GM23338 (cell line): Measurements from ENCODE around the gene CYP1A2. TPM values are rescaled to one million over a fixed set of nuclear protein-coding genes. Genes with fewer than 3 reads are reported as not detected.

Experiments
- ATAC-seq: fragments of 200-7000 bp; cut with Tn5 transposase; 3 replicates; pipeline ENCODE4 v1.9.1; 2020
- DNase-seq: peaks from one replicate; pipeline ENCODE4 v3.0.0-alpha.2; 2015; ENCODE audit warnings: low spot score
- H2AFZ ChIP-seq: fragments of 200-600 bp; sonication (generic); 2 replicates; pipeline ENCODE4 v1.8.0; 2016; ENCODE audit warnings: antibody characterized with exemption, mild to moderate bottlenecking, moderate library complexity
- H3F3A ChIP-seq: fragments of 200-600 bp; sonication (generic); replicated peaks from 2 replicates; pipeline ENCODE4 v1.8.0; 2017; ENCODE audit warnings: antibody characterized with exemption, mixed run types, low read depth
- H3K27ac ChIP-seq: fragments of 200-600 bp; sonication (generic); 2 replicates; pipeline ENCODE4 v1.6.1; 2016; ENCODE audit warnings: low read depth
- H3K27me3 ChIP-seq: fragments of 200-600 bp; sonication (generic); 2 replicates; pipeline ENCODE4 v1.8.0; 2016; ENCODE audit warnings: mild to moderate bottlenecking, mixed run types, moderate library complexity; ENCODE audit not compliant: insufficient read depth
- H3K36me3 ChIP-seq: fragments of 200-600 bp; sonication (generic); 2 replicates; pipeline ENCODE4 v1.8.0; 2016; ENCODE audit warnings: mild to moderate bottlenecking; ENCODE audit not compliant: insufficient read depth
- H3K4me1 ChIP-seq: fragments of 200-600 bp; sonication (generic); 2 replicates; pipeline ENCODE4 v1.8.0; 2016; ENCODE audit warnings: mild to moderate bottlenecking, moderate library complexity; ENCODE audit not compliant: insufficient read depth
- H3K4me2 ChIP-seq: fragments of 200-600 bp; sonication (generic); 2 replicates; pipeline ENCODE4 v1.7.1; 2017; ENCODE audit warnings: mixed run types
- H3K4me3 ChIP-seq: fragments of 200-600 bp; sonication (generic); 2 replicates; pipeline ENCODE4 v1.6.1; 2016; ENCODE audit warnings: mixed run types
- H3K79me2 ChIP-seq: fragments of 200-600 bp; sonication (generic); replicated peaks from 2 replicates; pipeline ENCODE4 v1.8.0; 2017; ENCODE audit warnings: mild to moderate bottlenecking; ENCODE audit not compliant: insufficient read depth
- H3K9me2 ChIP-seq: fragments of 200-600 bp; sonication (generic); 2 replicates; pipeline ENCODE4 v1.8.0; 2017; ENCODE audit not compliant: insufficient read depth
- H4K20me1 ChIP-seq: fragments of 200-600 bp; sonication (generic); replicated peaks from 2 replicates; pipeline ENCODE4 v1.8.0; 2017; ENCODE audit warnings: mild to moderate bottlenecking; ENCODE audit not compliant: insufficient read depth
- H3K27ac Mint-ChIP-seq: 2 replicates; pipeline ENCODE4 v1.8.0; 2020; ENCODE audit warnings: inconsistent platforms, mild to moderate bottlenecking, moderate library complexity, mixed read lengths
- H3K27me3 Mint-ChIP-seq: 3 replicates; pipeline ENCODE4 v1.8.0; 2022; ENCODE audit warnings: low read depth, mild to moderate bottlenecking, moderate library complexity, mixed read lengths, inconsistent platforms; ENCODE audit not compliant: insufficient read depth, poor library complexity
- H3K36me3 Mint-ChIP-seq: 3 replicates; pipeline ENCODE4 v1.8.0; 2021; ENCODE audit warnings: low read depth, mild to moderate bottlenecking, inconsistent platforms, moderate library complexity, mixed read lengths
- H3K4me1 Mint-ChIP-seq: 3 replicates; pipeline ENCODE4 v1.8.0; 2020; ENCODE audit warnings: mild to moderate bottlenecking, inconsistent platforms, mixed read lengths
- H3K4me3 Mint-ChIP-seq: 3 replicates; pipeline ENCODE4 v1.8.0; 2021; ENCODE audit warnings: moderate library complexity, mild to moderate bottlenecking, inconsistent platforms, mixed read lengths
- H3K9me3 Mint-ChIP-seq: 3 replicates; pipeline ENCODE4 v1.8.0; 2020; ENCODE audit warnings: moderate library complexity, mild to moderate bottlenecking, inconsistent platforms, mixed read lengths
- CREB1 ChIP-seq: fragments of 250-450 bp; sonication (Bioruptor Pico); IDR thresholded peaks from 2 replicates; pipeline ENCODE4 v1.5.0; 2020; ENCODE audit warnings: low read depth, mild to moderate bottlenecking, moderate library complexity
- EZH2phosphoT487 ChIP-seq: fragments of 200-600 bp; sonication (generic); IDR thresholded peaks from one replicate; pipeline ENCODE4 v1.8.1; 2018; ENCODE audit warnings: antibody characterized with exemption; ENCODE audit not compliant: unreplicated experiment
- JUNB ChIP-seq: IDR thresholded peaks from one replicate; pipeline ENCODE4 v1.6.1; 2016; ENCODE audit warnings: antibody characterized with exemption; ENCODE audit not compliant: unreplicated experiment
- POLR2AphosphoS5 ChIP-seq: IDR thresholded peaks from 2 replicates; pipeline ENCODE4 v1.6.1; 2016; ENCODE audit warnings: antibody characterized with exemption, low read depth
- STAT1 ChIP-seq: IDR thresholded peaks from one replicate; pipeline ENCODE4 v1.6.1; 2016; ENCODE audit warnings: antibody characterized with exemption; ENCODE audit not compliant: unreplicated experiment
- ZNF114 ChIP-seq: fragments of 250-450 bp; sonication (Bioruptor Pico); IDR thresholded peaks from 2 replicates; pipeline ENCODE4 v1.5.0; 2020; ENCODE audit warnings: mild to moderate bottlenecking, moderate library complexity
- ZNF331 ChIP-seq: fragments of 250-450 bp; sonication (Bioruptor Pico); IDR thresholded peaks from 2 replicates; pipeline ENCODE4 v1.5.0; 2020; ENCODE audit warnings: low read depth, mild to moderate bottlenecking, moderate library complexity
- polyA plus RNA-seq: library from polyadenylated mRNA; unstranded; fragments of >200 nt; fragmentation: Nextera tagmentation; extraction: Ambion mirVana; gene quantifications from 2 replicates; pipeline ENCODE4 v1.2.1, GENCODE V29; 2016
- total RNA-seq: library from RNA; depleted of rRNA; stranded (reverse); fragments of >200 nt; shearing (Covaris generic); gene quantifications from 2 replicates; pipeline ENCODE4 v1.2.3, GENCODE V29; 2014
- TF ChIP-seq, protein P1 (sequence below), 2 experiments: fragments of 200-600 bp in 1 of 2; sonication (generic) in 1 of 2; conservative IDR thresholded peaks; 2 replicates each; pipeline versions ENCODE4 v1.5.1 to v1.6.1; 2016 to 2017; ENCODE audit warnings: antibody characterized with exemption in 2 of 2, low read depth in 2 of 2, mild to moderate bottlenecking in 2 of 2, moderate library complexity in 1 of 2
- TF ChIP-seq, protein P2 (sequence below): fragments of 250-450 bp; sonication (Bioruptor Pico); IDR thresholded peaks from 2 replicates; pipeline ENCODE4 v1.5.0; 2020; ENCODE audit warnings: mild to moderate bottlenecking, moderate library complexity
- TF ChIP-seq, protein P3 (sequence below): IDR thresholded peaks from 2 replicates; pipeline ENCODE4 v1.6.1; 2016; ENCODE audit warnings: antibody characterized with exemption
- TF ChIP-seq, protein P4 (sequence below): IDR thresholded peaks from one replicate; pipeline ENCODE4 v1.6.1; 2018; ENCODE audit warnings: antibody characterized with exemption; ENCODE audit not compliant: unreplicated experiment

The CYP1A2 gene
- total and polyA plus RNA-seq, 2 experiments from 2014 or later, result not detected

DNA sequence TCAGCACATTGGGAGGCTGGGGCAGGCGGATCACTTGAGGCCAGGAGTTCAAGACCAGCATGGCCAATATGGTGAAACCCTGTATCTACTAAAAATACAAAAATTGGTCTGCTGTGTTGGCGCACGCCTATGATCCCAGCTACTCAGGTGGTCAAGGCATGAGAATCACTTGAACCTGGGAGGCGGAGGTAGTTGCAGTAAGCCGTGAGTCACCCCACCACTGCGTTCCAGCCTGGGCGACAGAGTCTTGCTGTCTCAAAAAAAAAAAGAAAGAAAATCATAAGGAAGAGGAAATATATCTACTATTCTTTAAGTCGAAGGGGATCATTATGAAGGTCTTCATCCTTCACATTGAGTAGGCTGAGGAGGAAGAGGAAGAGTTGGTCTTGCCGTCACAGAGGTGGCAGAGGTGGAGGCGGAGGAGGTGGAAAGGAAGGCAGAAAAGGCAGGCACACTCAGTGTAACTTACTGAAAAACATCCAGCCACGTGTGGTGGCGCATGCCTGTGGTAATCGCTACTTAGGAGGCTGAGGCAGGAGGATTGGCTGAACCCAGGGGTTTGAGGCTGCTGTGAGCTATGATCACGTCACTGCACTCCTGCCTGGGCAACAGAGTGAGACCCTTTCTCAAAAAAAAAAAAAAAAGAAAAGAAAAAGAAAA, 47.5 kb downstream of the CYP1A2 start:
- Histone ChIP-seq H3K4me1 (peaks cover 3% of the 10 kb centered on the region; the same call in 1 of the 2 replicates), H2AFZ (no peak overlapping the region), H4K20me1 (peaks cover 19% of the 10 kb centered on the region), H3K4me3 (no peak overlapping the region), H3K27ac (no peak overlapping the region), H3K27me3 (no peaks in the 10 kb centered on the region), H3K9me2 (no peaks in the 10 kb centered on the region), H3K36me3 (no peaks in the 10 kb centered on the region; the same call in 1 of the 2 replicates), H3F3A (no peaks in the 10 kb centered on the region), H3K4me2 (no peak overlapping the region), H3K79me2 (peaks cover 6% of the 10 kb centered on the region; the same call in 1 of the 2 replicates)
- no peak overlapping the region for H3K27ac Mint-ChIP-seq
- TF ChIP-seq CREB1 (CRISPR knock-in tag) (no peak), POLR2AphosphoS5 (no peak), ZNF114 (CRISPR knock-in tag) (no peak), EZH2phosphoT487 (no peak), JUNB (no peak), ZNF331 (CRISPR knock-in tag) (no peak), STAT1 (no peak)
- TF ChIP-seq, protein P1, sequence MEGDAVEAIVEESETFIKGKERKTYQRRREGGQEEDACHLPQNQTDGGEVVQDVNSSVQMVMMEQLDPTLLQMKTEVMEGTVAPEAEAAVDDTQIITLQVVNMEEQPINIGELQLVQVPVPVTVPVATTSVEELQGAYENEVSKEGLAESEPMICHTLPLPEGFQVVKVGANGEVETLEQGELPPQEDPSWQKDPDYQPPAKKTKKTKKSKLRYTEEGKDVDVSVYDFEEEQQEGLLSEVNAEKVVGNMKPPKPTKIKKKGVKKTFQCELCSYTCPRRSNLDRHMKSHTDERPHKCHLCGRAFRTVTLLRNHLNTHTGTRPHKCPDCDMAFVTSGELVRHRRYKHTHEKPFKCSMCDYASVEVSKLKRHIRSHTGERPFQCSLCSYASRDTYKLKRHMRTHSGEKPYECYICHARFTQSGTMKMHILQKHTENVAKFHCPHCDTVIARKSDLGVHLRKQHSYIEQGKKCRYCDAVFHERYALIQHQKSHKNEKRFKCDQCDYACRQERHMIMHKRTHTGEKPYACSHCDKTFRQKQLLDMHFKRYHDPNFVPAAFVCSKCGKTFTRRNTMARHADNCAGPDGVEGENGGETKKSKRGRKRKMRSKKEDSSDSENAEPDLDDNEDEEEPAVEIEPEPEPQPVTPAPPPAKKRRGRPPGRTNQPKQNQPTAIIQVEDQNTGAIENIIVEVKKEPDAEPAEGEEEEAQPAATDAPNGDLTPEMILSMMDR (conservative IDR thresholded peaks at IDR 0.05; ENCODE audit: low read depth in 2 of 2), result no peak
- TF ChIP-seq, protein P2, sequence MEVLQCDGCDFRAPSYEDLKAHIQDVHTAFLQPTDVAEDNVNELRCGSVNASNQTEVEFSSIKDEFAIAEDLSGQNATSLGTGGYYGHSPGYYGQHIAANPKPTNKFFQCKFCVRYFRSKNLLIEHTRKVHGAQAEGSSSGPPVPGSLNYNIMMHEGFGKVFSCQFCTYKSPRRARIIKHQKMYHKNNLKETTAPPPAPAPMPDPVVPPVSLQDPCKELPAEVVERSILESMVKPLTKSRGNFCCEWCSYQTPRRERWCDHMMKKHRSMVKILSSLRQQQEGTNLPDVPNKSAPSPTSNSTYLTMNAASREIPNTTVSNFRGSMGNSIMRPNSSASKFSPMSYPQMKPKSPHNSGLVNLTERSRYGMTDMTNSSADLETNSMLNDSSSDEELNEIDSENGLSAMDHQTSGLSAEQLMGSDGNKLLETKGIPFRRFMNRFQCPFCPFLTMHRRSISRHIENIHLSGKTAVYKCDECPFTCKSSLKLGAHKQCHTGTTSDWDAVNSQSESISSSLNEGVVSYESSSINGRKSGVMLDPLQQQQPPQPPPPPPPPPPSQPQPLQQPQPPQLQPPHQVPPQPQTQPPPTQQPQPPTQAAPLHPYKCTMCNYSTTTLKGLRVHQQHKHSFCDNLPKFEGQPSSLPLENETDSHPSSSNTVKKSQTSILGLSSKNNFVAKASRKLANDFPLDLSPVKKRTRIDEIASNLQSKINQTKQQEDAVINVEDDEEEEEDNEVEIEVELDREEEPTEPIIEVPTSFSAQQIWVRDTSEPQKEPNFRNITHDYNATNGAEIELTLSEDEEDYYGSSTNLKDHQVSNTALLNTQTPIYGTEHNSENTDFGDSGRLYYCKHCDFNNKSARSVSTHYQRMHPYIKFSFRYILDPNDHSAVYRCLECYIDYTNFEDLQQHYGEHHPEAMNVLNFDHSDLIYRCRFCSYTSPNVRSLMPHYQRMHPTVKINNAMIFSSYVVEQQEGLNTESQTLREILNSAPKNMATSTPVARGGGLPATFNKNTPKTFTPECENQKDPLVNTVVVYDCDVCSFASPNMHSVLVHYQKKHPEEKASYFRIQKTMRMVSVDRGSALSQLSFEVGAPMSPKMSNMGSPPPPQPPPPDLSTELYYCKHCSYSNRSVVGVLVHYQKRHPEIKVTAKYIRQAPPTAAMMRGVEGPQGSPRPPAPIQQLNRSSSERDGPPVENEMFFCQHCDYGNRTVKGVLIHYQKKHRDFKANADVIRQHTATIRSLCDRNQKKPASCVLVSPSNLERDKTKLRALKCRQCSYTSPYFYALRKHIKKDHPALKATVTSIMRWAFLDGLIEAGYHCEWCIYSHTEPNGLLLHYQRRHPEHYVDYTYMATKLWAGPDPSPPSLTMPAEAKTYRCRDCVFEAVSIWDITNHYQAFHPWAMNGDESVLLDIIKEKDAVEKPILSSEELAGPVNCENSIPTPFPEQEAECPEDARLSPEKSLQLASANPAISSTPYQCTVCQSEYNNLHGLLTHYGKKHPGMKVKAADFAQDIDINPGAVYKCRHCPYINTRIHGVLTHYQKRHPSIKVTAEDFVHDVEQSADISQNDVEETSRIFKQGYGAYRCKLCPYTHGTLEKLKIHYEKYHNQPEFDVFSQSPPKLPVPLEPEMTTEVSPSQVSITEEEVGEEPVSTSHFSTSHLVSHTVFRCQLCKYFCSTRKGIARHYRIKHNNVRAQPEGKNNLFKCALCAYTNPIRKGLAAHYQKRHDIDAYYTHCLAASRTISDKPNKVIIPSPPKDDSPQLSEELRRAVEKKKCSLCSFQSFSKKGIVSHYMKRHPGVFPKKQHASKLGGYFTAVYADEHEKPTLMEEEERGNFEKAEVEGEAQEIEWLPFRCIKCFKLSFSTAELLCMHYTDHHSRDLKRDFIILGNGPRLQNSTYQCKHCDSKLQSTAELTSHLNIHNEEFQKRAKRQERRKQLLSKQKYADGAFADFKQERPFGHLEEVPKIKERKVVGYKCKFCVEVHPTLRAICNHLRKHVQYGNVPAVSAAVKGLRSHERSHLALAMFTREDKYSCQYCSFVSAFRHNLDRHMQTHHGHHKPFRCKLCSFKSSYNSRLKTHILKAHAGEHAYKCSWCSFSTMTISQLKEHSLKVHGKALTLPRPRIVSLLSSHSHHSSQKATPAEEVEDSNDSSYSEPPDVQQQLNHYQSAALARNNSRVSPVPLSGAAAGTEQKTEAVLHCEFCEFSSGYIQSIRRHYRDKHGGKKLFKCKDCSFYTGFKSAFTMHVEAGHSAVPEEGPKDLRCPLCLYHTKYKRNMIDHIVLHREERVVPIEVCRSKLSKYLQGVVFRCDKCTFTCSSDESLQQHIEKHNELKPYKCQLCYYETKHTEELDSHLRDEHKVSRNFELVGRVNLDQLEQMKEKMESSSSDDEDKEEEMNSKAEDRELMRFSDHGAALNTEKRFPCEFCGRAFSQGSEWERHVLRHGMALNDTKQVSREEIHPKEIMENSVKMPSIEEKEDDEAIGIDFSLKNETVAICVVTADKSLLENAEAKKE (CRISPR knock-in tag), result no peak
- TF ChIP-seq, protein P3, sequence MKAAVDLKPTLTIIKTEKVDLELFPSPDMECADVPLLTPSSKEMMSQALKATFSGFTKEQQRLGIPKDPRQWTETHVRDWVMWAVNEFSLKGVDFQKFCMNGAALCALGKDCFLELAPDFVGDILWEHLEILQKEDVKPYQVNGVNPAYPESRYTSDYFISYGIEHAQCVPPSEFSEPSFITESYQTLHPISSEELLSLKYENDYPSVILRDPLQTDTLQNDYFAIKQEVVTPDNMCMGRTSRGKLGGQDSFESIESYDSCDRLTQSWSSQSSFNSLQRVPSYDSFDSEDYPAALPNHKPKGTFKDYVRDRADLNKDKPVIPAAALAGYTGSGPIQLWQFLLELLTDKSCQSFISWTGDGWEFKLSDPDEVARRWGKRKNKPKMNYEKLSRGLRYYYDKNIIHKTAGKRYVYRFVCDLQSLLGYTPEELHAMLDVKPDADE, result no peak
- TF ChIP-seq, protein P4, sequence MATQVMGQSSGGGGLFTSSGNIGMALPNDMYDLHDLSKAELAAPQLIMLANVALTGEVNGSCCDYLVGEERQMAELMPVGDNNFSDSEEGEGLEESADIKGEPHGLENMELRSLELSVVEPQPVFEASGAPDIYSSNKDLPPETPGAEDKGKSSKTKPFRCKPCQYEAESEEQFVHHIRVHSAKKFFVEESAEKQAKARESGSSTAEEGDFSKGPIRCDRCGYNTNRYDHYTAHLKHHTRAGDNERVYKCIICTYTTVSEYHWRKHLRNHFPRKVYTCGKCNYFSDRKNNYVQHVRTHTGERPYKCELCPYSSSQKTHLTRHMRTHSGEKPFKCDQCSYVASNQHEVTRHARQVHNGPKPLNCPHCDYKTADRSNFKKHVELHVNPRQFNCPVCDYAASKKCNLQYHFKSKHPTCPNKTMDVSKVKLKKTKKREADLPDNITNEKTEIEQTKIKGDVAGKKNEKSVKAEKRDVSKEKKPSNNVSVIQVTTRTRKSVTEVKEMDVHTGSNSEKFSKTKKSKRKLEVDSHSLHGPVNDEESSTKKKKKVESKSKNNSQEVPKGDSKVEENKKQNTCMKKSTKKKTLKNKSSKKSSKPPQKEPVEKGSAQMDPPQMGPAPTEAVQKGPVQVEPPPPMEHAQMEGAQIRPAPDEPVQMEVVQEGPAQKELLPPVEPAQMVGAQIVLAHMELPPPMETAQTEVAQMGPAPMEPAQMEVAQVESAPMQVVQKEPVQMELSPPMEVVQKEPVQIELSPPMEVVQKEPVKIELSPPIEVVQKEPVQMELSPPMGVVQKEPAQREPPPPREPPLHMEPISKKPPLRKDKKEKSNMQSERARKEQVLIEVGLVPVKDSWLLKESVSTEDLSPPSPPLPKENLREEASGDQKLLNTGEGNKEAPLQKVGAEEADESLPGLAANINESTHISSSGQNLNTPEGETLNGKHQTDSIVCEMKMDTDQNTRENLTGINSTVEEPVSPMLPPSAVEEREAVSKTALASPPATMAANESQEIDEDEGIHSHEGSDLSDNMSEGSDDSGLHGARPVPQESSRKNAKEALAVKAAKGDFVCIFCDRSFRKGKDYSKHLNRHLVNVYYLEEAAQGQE, result no peak
- H3K27me3 Mint-ChIP-seq, result peaks cover 10% of the 10 kb centered on the region
- H3K4me1 Mint-ChIP-seq, result peaks cover 14% of the 10 kb centered on the region
- no peaks in the 10 kb centered on the region for H3K9me3 Mint-ChIP-seq
- ATAC-seq, result no peak
- no peak overlapping the region for H3K4me3 Mint-ChIP-seq
- H3K36me3 Mint-ChIP-seq, result 0 out of 3 replicates have a peak, but pooled peaks cover 2% of the 10 kb centered on the region
- no peak for DNase-seq
